ENCODE results near the gene KCNN3.
A peak's percentile ranks its signal among the peaks of the same experiment; 100 is the strongest.

KCNN3 gene

GRCh38 chr1:154669464-154670282 is 200.4 kb downstream of the KCNN3 start (continued):
- TF ChIP-seq ZSCAN30 (tag by site-specific recombination; IDR thresholded peaks at IDR 0.05), result no peak
- TF ChIP-seq ZNF354C (tag by site-specific recombination; IDR thresholded peaks at IDR 0.05; ENCODE audit: borderline replicate concordance, low read depth), result no peak
- no peak for TF ChIP-seq HOXD13 (CRISPR knock-in tag; IDR thresholded peaks at IDR 0.05; ENCODE audit: borderline replicate concordance)
- no peak for TF ChIP-seq SCRT1 (tag by site-specific recombination; IDR thresholded peaks at IDR 0.05; ENCODE audit: borderline replicate concordance)
- no peak for TF ChIP-seq REPIN1 (tag by site-specific recombination; IDR thresholded peaks at IDR 0.05; ENCODE audit: low read depth)
- TF ChIP-seq, protein P1, sequence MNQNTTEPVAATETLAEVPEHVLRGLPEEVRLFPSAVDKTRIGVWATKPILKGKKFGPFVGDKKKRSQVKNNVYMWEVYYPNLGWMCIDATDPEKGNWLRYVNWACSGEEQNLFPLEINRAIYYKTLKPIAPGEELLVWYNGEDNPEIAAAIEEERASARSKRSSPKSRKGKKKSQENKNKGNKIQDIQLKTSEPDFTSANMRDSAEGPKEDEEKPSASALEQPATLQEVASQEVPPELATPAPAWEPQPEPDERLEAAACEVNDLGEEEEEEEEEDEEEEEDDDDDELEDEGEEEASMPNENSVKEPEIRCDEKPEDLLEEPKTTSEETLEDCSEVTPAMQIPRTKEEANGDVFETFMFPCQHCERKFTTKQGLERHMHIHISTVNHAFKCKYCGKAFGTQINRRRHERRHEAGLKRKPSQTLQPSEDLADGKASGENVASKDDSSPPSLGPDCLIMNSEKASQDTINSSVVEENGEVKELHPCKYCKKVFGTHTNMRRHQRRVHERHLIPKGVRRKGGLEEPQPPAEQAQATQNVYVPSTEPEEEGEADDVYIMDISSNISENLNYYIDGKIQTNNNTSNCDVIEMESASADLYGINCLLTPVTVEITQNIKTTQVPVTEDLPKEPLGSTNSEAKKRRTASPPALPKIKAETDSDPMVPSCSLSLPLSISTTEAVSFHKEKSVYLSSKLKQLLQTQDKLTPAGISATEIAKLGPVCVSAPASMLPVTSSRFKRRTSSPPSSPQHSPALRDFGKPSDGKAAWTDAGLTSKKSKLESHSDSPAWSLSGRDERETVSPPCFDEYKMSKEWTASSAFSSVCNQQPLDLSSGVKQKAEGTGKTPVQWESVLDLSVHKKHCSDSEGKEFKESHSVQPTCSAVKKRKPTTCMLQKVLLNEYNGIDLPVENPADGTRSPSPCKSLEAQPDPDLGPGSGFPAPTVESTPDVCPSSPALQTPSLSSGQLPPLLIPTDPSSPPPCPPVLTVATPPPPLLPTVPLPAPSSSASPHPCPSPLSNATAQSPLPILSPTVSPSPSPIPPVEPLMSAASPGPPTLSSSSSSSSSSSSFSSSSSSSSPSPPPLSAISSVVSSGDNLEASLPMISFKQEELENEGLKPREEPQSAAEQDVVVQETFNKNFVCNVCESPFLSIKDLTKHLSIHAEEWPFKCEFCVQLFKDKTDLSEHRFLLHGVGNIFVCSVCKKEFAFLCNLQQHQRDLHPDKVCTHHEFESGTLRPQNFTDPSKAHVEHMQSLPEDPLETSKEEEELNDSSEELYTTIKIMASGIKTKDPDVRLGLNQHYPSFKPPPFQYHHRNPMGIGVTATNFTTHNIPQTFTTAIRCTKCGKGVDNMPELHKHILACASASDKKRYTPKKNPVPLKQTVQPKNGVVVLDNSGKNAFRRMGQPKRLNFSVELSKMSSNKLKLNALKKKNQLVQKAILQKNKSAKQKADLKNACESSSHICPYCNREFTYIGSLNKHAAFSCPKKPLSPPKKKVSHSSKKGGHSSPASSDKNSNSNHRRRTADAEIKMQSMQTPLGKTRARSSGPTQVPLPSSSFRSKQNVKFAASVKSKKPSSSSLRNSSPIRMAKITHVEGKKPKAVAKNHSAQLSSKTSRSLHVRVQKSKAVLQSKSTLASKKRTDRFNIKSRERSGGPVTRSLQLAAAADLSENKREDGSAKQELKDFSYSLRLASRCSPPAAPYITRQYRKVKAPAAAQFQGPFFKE (tag by site-specific recombination; IDR thresholded peaks at IDR 0.05; ENCODE audit: borderline replicate concordance), result no peak
- no peak for TF ChIP-seq GLI4 (tag by site-specific recombination; IDR thresholded peaks at IDR 0.05)
- TF ChIP-seq ZNF391 (tag by site-specific recombination; IDR thresholded peaks at IDR 0.05; ENCODE audit: borderline replicate concordance, low read depth), result no peak
- TF ChIP-seq ZNF350 (tag by site-specific recombination; IDR thresholded peaks at IDR 0.05), result no peak
- TF ChIP-seq, protein P2, sequence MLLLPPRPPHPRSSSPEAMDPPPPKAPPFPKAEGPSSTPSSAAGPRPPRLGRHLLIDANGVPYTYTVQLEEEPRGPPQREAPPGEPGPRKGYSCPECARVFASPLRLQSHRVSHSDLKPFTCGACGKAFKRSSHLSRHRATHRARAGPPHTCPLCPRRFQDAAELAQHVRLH (tag by site-specific recombination; IDR thresholded peaks at IDR 0.05), result no peak
- TF ChIP-seq ZBTB20 (tag by site-specific recombination; IDR thresholded peaks at IDR 0.05), result no peak
- TF ChIP-seq ZNF362 (tag by site-specific recombination; IDR thresholded peaks at IDR 0.05), result peak; percentile 85
- no peak for TF ChIP-seq KLF9 (tag by site-specific recombination; IDR thresholded peaks at IDR 0.05; ENCODE audit: low read depth)
- TF ChIP-seq SP7 (tag by site-specific recombination; IDR thresholded peaks at IDR 0.05), result peak; percentile 17; the same call in 1 of the 2 replicates
- TF ChIP-seq ZNF146 (tag by site-specific recombination; IDR thresholded peaks at IDR 0.05), result no peak
- TF ChIP-seq, protein P3, sequence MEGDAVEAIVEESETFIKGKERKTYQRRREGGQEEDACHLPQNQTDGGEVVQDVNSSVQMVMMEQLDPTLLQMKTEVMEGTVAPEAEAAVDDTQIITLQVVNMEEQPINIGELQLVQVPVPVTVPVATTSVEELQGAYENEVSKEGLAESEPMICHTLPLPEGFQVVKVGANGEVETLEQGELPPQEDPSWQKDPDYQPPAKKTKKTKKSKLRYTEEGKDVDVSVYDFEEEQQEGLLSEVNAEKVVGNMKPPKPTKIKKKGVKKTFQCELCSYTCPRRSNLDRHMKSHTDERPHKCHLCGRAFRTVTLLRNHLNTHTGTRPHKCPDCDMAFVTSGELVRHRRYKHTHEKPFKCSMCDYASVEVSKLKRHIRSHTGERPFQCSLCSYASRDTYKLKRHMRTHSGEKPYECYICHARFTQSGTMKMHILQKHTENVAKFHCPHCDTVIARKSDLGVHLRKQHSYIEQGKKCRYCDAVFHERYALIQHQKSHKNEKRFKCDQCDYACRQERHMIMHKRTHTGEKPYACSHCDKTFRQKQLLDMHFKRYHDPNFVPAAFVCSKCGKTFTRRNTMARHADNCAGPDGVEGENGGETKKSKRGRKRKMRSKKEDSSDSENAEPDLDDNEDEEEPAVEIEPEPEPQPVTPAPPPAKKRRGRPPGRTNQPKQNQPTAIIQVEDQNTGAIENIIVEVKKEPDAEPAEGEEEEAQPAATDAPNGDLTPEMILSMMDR (tag by site-specific recombination; IDR thresholded peaks at IDR 0.05), result peak; percentile 80
- TF ChIP-seq ZNF148 (tag by site-specific recombination; IDR thresholded peaks at IDR 0.05; ENCODE audit: borderline replicate concordance), result no peak
- no peak for TF ChIP-seq YY2 (tag by site-specific recombination; IDR thresholded peaks at IDR 0.05)
- TF ChIP-seq ZNF654 (tag by site-specific recombination; IDR thresholded peaks at IDR 0.05; ENCODE audit: low read depth), result peak; percentile 96
- no peak for TF ChIP-seq PRDM6 (tag by site-specific recombination; IDR thresholded peaks at IDR 0.05)
- TF ChIP-seq, protein P4, sequence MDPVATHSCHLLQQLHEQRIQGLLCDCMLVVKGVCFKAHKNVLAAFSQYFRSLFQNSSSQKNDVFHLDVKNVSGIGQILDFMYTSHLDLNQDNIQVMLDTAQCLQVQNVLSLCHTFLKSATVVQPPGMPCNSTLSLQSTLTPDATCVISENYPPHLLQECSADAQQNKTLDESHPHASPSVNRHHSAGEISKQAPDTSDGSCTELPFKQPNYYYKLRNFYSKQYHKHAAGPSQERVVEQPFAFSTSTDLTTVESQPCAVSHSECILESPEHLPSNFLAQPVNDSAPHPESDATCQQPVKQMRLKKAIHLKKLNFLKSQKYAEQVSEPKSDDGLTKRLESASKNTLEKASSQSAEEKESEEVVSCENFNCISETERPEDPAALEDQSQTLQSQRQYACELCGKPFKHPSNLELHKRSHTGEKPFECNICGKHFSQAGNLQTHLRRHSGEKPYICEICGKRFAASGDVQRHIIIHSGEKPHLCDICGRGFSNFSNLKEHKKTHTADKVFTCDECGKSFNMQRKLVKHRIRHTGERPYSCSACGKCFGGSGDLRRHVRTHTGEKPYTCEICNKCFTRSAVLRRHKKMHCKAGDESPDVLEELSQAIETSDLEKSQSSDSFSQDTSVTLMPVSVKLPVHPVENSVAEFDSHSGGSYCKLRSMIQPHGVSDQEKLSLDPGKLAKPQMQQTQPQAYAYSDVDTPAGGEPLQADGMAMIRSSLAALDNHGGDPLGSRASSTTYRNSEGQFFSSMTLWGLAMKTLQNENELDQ (tag by site-specific recombination; IDR thresholded peaks at IDR 0.05; ENCODE audit: low read depth), result no peak
- TF ChIP-seq GLI2 (tag by site-specific recombination; IDR thresholded peaks at IDR 0.05; ENCODE audit: borderline replicate concordance, low read depth), result no peak
